Astrocyte (in vitro differentiated cells and primary cell): ENCODE data around the gene RBBP8.

ENCODE experiments used
- EZH2 ChIP-seq: IDR thresholded peaks from 2 replicates; pipeline ENCODE4 v1.6.1; 2012; ENCODE audit warnings: mild to moderate bottlenecking, low read length, inconsistent platforms; ENCODE audit not compliant: insufficient read depth
- TF ChIP-seq, protein P1 (sequence below): IDR thresholded peaks from 2 replicates; pipeline ENCODE4 v1.5.1; 2011; ENCODE audit warnings: low read depth, mild to moderate bottlenecking, inconsistent platforms, low read length, moderate library complexity; ENCODE audit not compliant: insufficient read depth

DNA sequence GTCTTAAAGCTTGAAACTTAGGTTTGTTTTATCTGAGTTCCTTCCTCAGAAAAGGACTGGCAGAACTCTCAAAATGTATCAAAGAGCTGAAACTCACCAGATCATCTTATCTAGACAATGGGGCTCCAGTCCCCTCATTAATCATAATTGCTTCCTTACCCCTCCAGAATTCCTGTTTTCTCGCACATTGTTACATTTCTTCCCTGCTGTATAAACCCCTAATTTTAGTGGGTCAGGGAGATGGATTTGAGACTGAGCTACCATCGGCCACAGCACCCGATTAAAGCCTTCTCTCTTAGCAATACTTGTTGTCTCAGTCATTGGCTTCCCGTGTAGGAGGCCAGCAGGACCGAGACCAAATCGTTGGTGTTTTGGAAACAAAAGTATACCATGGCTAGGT, 130.4 kb downstream of the RBBP8 start:
- TF ChIP-seq, protein P1, sequence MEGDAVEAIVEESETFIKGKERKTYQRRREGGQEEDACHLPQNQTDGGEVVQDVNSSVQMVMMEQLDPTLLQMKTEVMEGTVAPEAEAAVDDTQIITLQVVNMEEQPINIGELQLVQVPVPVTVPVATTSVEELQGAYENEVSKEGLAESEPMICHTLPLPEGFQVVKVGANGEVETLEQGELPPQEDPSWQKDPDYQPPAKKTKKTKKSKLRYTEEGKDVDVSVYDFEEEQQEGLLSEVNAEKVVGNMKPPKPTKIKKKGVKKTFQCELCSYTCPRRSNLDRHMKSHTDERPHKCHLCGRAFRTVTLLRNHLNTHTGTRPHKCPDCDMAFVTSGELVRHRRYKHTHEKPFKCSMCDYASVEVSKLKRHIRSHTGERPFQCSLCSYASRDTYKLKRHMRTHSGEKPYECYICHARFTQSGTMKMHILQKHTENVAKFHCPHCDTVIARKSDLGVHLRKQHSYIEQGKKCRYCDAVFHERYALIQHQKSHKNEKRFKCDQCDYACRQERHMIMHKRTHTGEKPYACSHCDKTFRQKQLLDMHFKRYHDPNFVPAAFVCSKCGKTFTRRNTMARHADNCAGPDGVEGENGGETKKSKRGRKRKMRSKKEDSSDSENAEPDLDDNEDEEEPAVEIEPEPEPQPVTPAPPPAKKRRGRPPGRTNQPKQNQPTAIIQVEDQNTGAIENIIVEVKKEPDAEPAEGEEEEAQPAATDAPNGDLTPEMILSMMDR, result no peak
- TF ChIP-seq EZH2, result no peak
